Bronchial epithelial cell (primary cell): Measurements from ENCODE around the gene SF3B3. TPM values are rescaled to one million over a fixed set of nuclear protein-coding genes. Genes with fewer than 3 reads are reported as not detected.

Experiments
- DNase-seq: peaks from one replicate; pipeline ENCODE4 v3.0.0-alpha.2; 2010; ENCODE audit warnings: low read depth
- FAIRE-seq: peaks from 2 replicates; lab custom pipeline; 2011; peaks lifted over from hg19 to GRCh38; lab: Jason Lieb, UNC
- H3K27me3 ChIP-seq: 2 replicates; pipeline ENCODE4 v1.5.1; 2011; ENCODE audit warnings: low read length; ENCODE audit not compliant: control insufficient read depth, insufficient read depth
- H3K36me3 ChIP-seq: 2 replicates; pipeline ENCODE4 v1.5.1; 2011; ENCODE audit warnings: low read length; ENCODE audit not compliant: control insufficient read depth, insufficient read depth
- H3K4me3 ChIP-seq: 2 replicates; pipeline ENCODE4 v1.5.1; 2011; ENCODE audit warnings: mild to moderate bottlenecking, low read depth, low read length, control low read depth
- total RNA-seq: library from RNA; depleted of rRNA; stranded (reverse); fragments of >200 nt; gene quantifications from 2 replicates; pipeline ENCODE4 v1.2.1, GENCODE V29; 2014
- TF ChIP-seq, protein P1 (sequence below): IDR thresholded peaks from 2 replicates; pipeline ENCODE4 v1.5.1; 2011; ENCODE audit warnings: mild to moderate bottlenecking, moderate library complexity, low read length, control low read depth, inconsistent platforms; ENCODE audit not compliant: insufficient read depth, severe bottlenecking

SF3B3 gene
- total RNA-seq, 1 donor from 2014 or later: 80.6 TPM

DNA sequence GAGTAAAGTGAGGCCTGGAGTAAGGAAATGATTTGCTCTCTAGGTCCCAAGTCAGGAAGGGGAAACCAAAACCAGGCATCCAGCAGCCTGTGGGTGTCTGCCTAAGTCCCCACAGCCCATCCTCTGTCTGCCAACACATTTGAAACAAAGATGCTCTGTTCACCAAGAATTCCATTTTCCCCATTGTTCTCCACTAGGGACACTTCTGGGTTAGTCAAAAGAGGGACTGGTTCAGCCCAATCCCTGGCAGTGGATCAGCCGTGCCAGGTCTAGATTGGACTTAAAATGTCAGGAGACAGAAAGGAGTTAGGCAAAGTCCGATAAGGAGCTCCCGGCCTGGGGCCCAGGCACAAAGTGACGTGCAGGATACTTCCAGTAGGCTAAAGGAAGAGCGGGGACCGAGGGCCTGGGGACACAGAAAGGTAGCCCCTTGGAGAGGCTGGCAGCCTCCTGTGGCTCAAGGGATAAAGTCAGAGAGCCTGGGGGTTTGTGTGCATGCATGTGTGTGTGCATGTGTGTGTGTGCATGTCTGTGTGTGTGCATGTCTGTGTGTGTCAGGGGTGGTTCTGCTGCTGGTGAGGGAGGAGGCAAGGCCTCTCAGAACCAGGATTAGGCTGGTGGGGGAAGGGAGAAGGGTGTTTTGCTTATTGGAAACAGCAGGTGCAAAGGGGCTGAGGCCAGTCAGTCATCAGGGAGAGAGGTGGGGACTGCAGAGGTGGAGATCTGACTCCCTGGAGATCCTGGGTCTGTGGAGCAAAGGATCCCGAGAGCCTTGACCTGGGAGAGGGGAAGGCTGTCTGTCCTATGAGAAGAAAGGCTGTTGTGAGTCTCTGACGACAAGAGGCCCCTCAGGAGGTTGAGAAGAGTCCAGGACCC, 81.0 kb downstream of the SF3B3 start:
- no peak for FAIRE-seq
- H3K27me3 ChIP-seq: no peaks in the 10 kb centered on the region
- DNase-seq: no peak
- TF ChIP-seq, protein P1, sequence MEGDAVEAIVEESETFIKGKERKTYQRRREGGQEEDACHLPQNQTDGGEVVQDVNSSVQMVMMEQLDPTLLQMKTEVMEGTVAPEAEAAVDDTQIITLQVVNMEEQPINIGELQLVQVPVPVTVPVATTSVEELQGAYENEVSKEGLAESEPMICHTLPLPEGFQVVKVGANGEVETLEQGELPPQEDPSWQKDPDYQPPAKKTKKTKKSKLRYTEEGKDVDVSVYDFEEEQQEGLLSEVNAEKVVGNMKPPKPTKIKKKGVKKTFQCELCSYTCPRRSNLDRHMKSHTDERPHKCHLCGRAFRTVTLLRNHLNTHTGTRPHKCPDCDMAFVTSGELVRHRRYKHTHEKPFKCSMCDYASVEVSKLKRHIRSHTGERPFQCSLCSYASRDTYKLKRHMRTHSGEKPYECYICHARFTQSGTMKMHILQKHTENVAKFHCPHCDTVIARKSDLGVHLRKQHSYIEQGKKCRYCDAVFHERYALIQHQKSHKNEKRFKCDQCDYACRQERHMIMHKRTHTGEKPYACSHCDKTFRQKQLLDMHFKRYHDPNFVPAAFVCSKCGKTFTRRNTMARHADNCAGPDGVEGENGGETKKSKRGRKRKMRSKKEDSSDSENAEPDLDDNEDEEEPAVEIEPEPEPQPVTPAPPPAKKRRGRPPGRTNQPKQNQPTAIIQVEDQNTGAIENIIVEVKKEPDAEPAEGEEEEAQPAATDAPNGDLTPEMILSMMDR: no peak
- no peaks in the 10 kb centered on the region for H3K36me3 ChIP-seq
- H3K4me3 ChIP-seq: no peak overlapping the region

DNA sequence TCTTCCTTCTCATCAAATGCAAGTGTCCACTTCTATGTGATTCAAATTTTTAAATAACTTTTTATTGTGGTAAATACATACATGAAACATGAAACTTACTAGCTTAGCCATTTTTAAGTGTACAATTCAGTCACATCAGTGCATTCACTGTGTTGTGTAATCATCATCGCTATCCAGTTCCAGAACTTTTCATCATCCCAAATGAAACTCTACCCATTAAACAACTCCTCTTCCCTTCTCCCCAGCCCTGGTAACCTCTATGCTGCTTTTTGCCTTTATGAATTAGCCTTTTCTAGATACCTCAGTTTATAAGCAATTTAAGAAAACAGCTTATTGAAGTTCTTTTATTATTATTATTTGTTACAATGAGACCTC, 81.7 kb downstream of the SF3B3 start:
- Histone ChIP-seq H3K4me3 (no peak overlapping the region), H3K36me3 (no peaks in the 10 kb centered on the region), H3K27me3 (no peaks in the 10 kb centered on the region)
- FAIRE-seq (no peak), DNase-seq (no peak)
- TF ChIP-seq, protein P1: no peak

DNA sequence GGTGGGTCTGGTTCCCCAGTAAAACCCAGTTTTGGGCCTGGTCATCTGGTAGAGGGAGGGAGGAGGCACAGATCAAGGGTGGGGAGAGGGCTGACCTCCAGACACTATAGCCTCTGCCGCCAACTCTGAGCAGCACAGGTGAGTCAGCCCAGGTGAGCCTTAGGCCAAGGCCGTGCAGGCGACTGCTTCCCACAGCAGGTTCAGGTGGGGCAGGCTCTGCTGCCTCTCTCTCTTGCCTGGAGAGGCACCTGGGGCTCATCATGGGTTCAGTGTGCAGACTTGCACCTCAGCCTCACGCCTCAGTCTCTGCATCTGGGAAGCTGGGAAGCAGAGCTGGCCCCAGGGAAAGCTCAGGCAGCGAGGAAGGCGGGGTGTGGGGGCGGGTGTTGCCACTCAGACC, 84.9 kb downstream of the SF3B3 start:
- Histone ChIP-seq H3K36me3 (no peaks in the 10 kb centered on the region), H3K27me3 (no peaks in the 10 kb centered on the region), H3K4me3 (no peak overlapping the region)
- FAIRE-seq (no peak), DNase-seq (peak; percentile 53)
- TF ChIP-seq, protein P1: no peak

DNA sequence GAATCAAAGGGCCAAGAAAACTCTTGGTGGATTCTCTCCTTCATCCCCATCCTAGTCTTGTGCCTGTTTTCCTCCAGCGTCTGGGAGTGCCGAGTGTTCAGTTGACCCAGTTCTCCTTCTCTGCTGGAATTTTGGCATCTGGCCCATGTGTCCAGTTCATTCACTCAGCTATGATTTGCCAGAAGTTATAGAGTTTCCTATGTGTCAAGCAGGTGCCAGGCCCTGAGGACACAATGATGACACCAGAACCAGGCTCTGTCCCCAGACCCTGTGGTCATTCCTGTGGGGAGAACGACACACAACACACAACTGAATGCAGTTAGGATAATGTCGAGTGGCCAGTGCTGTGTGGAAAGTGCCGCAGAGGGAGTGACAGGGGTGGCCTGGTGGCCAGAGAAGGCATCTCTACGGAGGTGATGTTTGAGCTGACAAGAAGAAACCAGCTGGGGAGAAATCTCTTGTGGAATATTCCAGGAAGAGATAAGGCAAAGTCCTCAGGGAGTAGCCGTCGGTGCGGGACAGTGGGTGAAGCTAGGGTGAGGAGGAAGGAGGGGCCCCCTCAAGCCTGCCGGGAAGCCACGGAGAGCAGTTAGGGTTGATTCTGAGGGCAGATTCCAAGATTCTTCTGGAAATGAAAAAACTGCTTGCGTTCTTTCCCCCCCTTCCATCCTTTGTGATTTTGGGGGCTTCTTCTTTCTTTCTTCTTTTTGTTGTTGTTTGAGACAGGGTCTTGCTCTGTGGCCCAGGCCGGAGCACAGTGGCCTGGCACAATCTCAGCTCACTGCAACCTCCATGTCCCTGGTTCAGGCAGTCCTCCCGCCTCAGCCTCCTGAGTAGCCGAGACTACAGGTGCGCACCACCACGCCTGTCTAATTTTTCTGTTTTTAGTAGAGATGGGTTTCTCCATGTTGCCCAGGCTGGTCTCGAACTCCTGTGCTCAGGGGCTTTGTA, 86.9 kb downstream of the SF3B3 start:
- TF ChIP-seq, protein P1: no peak
- Histone ChIP-seq H3K4me3 (no peak overlapping the region), H3K36me3 (no peaks in the 10 kb centered on the region), H3K27me3 (no peaks in the 10 kb centered on the region)
- no peak for DNase-seq
- no peak for FAIRE-seq

DNA sequence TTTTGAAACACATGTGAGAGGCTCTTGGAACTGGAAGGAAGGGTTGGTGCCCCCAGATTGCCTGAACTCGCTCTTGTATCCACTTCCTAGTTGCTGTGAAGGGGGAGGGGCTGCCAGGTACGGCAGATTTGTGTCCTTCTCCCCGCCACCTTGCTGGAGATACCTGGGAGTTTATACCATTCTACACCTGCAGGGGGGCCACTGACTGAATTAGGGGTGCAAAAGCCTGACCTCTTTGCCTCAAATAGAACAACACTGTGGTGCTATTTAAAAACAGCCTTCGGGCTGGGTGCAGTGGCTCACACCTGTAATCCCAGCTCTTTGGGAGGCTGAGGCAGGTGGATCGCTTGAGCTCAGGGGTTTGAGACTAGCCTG, 87.6 kb downstream of the SF3B3 start:
- TF ChIP-seq, protein P1: no peak
- no peaks in the 10 kb centered on the region for H3K27me3 ChIP-seq
- FAIRE-seq (no peak), DNase-seq (no peak)
- no peak overlapping the region for H3K4me3 ChIP-seq
- no peaks in the 10 kb centered on the region for H3K36me3 ChIP-seq
